ENCODE measurements around the gene ZBTB20. TPM values are rescaled to one million over a fixed set of nuclear protein-coding genes. Genes with fewer than 3 reads are reported as not detected.

Gene ZBTB20
- total RNA-seq, 1 donor from 2014 or later = 62.4 TPM

DNA sequence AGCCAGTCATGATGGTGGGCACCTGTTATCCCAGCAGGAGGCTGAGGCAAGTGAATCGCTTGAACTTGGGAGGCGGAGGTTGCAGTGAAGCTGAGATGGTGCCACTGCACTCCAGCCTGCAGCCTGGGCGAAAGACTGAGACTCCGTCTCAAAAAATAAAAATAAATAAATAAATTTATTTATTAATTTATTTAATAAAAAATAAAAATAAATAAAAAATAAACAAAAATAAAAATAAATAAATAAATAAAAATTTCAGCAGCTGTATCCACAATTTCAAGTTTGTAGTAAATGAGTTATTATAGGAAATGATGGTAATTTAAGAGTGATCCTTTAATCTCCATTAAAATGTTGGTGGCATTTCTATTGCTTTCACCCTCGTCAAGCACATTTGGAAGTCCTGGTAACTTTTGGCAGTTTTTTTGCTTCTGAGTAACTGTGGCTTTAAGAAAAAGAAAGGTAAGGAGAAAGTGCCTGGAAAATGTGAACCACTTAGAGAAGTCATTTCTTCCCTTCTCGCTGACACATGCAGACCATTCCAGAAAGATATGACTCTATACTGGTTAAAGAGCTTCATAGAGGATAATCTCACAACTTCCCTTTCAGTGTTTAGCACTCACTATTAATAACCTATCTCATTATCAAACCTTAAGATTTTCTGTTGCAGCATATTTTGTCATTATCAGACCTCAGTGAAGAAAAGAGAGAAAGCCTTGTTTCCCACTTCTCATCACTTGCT, 556.6 kb downstream of the ZBTB20 start:
- no peak for DNase-seq (ENCODE audit: low read depth)

DNA sequence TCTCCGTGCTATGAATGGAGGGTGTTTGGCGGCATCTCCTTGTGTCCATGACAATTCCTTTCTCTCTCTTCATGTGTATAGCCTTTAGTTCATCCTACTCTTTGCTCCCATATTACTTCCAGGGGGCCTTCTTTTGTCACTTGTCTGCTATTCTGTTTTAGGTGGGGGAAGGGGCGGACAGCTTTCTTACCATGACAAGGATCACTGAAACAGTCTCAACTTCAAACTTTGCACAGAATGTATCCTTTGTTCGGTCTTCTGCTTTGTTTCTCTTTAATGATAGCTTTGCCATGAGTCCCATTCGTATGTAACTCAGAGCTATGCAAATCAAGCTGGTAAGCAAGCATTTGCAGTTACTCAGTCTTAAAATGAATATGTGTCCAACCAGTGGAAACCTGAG, 559.1 kb downstream of the ZBTB20 start:
- no peak for DNase-seq (ENCODE audit: low read depth)

DNA sequence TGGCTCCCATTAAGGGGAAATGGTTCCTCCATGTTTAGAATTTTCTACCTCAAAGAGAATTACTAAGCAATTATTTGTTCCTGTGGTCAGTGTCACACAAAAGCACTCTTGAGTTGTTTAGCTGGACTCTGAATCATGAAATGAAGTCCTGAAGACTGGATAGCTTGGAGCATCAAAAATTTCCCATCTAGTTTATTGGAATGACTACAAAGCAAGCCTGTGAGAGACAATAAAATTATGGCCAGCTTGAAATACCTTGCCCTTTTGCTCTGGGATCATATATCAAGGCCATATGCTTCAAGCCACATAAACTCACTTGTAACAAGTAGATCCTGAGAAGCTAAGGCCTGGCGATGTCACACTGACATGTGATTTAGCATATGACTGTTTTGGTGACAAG, 561.0 kb downstream of the ZBTB20 start:
- no peak for DNase-seq (ENCODE audit: low read depth)

DNA sequence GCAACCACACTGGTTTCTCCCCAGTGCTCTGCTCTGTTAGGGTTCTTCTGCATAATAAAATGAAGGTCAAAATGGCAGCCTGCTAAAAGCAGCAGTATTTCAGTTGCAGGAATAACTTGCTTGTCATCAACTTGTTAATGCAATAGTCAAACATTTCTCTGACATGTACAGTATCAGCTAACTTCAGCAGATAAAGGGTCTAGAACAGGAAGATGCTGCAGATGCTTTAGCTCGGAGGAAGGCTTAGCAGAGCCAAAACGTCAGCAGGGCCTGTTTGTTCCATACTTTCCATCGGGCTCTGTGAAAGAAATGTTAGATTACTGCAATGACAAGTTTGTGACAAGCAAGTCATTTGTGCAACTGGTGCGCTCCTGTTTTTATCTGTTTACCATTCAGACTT, 561.4 kb downstream of the ZBTB20 start:
- no peak for DNase-seq (ENCODE audit: low read depth)

DNA sequence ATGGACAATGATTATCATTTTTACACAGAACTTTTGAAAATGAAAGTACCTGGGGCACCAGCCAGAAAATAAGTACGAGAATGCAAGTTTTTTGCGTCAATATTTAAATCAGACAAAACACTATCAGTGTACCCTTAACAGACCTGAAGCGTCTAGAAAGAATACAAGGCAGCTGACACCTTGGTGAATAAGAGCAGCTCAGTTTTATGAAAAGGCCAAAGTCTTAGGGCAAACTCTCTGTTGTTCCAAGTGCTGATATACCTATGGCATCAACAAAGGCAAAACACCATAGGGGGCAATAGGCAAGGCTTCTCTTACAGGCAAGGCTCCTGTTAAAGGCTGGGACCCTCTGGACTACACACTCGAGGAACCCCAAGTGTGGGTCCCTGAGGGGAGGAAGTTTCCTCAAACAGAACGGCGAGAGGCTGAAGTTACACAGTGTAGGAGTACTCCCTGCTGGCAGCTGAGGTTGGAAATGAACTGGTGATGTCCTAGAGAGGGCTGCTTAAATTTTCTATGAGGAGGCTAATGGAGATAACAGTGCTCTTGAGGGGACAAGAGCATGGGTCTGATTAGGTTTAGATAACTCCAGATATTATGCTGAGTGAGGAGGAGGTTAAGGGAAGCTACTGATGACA, 562.2 kb downstream of the ZBTB20 start:
- DNase-seq (ENCODE audit: low read depth) = no peak

DNA sequence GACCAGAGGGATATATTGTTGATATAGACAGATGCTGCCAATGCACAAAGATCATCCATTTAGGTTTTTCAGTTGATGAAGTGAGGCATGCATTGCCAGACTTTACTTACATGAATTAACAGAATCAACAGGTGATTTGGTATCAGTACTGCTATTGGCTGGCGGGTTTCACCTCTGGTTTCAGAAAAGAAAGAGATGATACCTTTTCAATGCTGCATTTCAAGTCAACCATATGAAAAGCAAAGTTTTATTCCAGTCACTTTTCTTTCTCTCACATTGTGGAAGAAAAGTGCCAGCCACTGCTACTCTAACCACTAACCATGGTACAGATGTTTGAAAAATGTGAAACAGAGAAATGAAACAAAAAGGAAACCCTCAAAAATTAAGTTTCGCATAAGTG, 564.2 kb downstream of the ZBTB20 start:
- DNase-seq (ENCODE audit: low read depth) = no peak

DNA sequence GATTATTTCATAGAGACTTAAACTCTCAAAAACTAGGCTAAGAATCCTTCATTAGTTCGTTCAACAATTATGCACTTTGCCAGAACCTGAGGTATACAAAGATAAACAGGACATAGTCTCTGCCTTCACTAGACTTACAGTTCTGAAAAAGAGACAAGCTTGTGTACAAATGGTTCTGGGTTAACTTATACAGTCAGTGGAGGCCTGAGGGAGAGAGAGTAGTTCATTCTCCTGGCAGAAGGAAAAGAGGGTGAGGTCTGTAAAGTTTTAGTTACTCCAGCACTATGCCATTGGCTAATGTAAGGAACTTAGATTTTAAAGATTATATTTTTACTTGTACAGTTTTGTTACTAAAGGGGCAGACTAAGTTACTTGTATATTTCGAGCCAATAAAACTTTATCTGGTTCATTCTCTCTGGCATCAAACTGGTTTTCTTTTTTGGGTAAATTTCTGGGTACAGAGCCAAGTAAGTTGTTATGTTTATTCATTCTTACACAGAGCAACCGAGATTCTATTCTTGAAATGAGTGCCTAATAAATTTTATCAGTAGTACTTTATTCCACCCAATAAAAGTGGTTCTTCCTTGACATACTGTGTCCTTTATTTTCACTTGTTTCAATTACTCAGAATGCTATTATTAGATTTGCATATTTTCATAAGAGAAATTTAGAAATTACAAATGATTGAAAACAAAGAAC, 574.6 kb downstream of the ZBTB20 start:
- DNase-seq (ENCODE audit: low read depth) = no peak

DNA sequence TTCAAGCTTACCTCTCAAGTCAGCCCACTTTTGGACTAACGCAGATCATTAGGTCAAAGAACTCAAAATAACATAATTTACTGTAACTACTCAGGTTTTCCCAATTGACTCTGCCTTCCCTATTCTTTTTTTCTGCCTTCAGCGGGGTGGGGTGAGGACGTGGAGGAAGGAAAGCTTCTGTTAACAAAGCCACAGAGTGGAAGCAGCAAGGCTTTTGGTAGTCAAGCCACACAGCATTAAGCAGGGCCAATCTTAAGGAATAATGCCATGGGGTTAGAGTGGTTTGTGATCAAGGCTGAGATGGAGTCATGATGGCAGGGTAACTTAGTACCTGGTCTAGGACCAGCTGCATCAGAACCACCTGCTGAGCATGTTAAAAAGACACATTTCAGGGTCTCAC, 575.7 kb downstream of the ZBTB20 start:
- DNase-seq (ENCODE audit: low read depth) = no peak

DNA sequence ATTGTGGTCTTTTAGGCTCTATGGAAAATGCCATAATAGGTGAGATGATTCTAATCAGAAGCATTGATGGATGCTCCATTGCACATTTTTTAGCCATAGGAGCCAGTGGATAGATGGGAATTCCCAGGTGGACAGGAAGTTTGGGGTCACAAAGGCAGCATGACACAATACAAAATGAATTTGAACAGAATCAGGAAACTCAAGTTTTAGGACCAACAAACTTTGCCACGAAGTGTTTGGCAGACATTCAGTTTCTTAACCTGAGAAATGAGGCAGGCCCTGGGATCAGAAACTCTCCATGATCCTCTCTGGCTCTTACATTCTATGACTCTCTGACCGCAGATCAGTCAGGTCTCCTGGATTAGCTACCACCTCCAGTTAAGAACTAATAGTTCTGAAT, 577.9 kb downstream of the ZBTB20 start:
- no peak for DNase-seq (ENCODE audit: low read depth)

DNA sequence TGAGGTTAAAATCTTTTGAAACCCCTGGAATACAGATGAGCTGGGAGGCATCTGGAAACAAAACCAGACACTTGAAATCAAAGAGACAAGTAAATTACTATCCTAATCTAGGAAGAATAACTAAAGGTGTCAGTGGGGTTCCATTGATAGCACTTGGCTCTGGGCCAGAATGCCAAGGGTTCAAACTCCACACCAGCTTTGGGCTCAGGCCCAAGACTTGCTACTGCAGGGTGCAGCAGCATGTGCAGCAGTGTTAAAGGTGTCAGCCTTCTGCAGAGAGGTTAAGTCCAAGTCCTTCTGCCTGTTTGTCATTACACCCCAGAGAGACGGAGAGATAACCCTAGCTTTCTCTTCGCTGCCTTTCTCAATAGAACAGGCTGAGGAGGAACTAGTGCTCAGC, 579.3 kb downstream of the ZBTB20 start:
- DNase-seq (ENCODE audit: low read depth) = no peak

DNA sequence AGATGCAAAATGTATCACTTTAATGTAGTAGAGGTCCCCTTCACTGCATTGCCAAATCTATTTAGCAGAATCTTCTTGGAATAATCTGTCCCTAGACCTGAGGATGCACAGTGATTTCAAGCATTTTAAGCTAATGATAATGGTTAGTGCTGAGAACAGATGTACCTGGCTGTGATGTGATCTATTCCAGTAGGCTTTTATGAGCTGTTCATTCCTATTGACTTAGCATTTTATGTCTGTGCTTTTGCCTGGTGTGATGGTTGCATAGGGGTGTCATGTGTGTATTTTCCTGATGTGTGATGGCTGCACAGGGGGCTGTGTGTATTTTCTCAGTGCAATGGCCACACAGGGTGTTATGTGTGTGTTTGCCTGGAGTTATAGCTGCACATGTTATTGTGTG, 580.3 kb downstream of the ZBTB20 start:
- DNase-seq (ENCODE audit: low read depth) = no peak

DNA sequence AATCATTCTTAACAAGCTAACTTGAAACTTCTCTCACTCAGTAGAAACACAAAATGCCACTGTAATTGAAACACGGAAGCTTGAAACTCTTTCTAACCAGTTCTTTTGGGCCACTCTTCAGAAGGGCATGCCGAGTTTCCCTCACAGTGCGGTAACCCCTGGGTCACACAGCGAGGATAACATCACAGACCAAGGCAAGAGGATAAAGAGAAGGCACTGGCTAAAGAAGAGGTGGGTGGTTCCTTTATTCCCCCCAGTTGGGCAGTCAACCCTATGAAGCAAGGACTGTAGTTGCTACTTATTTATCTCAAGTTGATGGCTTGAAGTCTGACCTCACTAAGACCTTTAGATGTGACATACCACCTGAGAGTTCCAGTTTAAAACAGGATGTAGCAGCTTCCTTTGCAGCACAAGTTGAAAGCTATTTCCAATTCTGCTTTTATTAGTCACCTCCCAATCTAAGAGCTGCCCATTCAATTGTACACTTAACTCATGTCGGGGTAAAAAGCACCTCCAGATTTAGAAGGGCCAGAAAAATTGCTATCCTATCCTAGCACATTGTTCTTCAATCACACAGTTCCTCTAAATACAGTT, 580.8 kb downstream of the ZBTB20 start:
- no peak for DNase-seq (ENCODE audit: low read depth)

DNA sequence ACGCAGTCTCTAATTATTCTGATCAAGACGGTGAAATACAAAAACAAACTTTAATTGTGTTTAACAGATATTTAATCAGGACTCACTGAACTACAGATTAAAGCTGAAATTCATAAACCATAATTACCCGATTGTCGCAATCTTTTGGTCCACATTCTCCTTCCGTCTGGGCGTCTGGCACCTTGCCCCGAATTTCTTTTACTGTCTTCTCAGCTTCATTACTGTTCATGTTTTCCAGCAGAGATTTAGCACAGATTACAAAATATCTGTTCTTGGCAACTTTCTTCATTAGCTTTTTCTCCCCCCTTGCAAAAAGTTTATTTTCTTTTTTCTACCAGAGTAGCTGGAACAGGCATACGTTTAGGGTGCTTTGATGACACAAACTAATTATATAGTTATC, 581.9 kb downstream of the ZBTB20 start:
- no peak for DNase-seq (ENCODE audit: low read depth)

DNA sequence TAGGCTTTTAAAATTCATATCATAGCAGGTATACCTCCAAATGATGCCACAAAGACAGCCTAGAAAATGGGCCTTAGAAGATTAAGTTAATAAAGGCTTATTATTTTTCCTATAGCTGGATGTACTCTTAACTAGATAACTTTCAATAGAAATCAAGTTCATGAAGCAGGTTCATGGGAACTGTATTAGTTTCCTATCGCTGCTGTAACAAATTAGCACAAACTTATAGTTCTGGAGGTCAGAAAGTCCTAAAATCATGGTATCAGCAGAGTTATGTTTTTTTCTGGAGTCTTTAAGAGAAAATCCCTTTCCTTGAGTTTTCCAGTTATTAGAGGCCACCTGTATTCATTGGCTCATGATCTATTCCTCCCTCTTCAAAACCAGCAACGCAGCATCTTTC, 583.4 kb downstream of the ZBTB20 start:
- DNase-seq (ENCODE audit: low read depth) = no peak

DNA sequence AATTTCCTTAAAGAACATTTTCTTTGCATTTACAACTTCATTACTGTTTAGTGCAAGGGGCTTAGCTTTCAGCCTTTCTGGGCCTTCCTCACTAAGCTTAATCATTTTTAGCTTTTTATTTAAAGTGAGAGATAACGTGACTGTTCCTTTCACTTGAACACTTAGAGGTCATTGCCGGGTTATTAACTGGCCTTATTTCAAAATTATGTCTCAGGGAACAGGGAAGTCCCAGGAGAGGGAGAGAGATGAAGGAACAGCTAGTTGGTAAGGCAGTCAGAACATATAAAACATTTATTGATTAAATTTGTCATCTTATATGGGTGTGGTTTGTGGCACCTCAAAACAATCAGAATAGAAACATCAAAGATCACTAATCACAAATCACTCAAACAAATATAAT, 584.5 kb downstream of the ZBTB20 start:
- DNase-seq (ENCODE audit: low read depth) = no peak

DNA sequence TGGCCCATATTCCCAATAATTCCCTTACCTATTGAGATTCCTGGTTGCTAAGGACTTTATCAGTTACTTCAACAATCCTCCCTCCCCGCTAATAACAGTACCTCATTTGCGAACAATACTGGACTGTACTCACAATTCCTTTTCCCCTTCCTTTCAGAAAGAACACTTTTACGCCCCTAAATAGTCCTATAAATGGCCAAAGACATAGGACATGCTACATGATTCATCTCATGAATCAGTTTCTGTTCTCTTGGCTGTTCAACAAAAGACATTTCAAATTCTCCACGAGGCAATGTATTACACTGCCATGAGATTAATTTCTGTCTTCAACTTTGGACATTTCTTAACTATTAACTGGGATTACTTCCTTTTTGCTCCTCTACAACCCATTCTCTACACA, 588.8 kb downstream of the ZBTB20 start:
- no peak for DNase-seq (ENCODE audit: low read depth)

DNA sequence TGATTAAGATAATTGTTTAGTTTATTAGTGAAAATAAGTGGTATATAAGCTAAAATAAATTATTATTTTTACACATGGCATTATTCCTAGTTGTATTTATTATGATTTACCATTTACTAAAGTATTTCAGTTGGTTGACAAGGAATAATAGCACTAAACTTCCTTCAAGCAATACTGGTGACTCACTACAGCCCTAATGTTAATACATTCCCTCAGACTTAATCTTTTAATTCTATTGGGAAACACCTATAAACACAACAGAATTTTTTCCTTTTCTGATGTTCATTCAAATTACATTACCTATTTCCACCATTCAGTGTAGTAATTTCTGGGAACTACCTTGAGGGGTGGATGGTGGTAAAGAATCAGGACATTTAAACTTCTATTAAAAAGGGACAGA, 589.3 kb downstream of the ZBTB20 start:
- DNase-seq (ENCODE audit: low read depth) = no peak

DNA sequence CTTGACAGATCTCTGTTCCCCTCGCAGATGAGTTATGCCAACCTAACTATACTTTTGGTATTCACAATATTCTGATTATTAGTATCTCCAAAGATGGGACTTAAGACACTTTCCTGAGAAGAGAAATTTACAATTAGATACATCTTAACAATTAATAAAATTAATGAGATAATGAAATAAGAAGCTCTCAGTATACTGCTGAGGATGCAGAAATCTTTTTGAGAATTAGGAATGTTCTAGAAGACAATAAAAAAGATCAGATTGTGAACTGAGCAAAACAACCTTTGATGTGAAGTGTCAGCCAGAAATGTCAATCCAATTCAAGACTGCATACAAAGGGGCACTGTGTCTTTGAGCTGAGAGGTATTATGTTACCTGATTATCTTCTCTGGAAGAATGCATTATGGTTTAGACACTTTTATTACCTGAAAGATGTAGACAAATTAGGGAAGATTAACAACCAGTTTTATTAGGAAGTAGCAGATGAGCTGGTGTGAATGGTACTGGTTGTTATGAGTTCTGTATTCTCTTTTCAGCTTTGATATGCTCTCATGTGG, 590.4 kb downstream of the ZBTB20 start:
- DNase-seq (ENCODE audit: low read depth) = no peak

DNA sequence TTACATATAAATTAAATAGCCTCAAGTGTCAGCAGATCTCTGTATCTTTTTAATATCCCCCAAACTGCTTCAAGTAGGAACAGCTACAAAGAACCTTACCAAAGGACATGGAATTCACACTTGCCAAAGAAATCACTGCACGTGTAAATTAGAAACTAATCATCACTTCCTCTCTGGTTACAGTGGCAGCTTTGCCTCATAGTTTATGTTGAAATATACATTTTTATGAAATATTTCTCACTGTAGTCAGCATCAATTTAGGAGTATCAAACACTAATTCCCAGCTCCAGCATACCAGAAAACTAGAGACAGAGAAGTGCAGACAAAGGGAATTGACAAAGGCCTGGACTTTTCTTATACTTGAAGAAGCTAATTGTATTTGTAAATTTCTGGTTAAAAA, 592.4 kb downstream of the ZBTB20 start:
- no peak for DNase-seq (ENCODE audit: low read depth)

DNA sequence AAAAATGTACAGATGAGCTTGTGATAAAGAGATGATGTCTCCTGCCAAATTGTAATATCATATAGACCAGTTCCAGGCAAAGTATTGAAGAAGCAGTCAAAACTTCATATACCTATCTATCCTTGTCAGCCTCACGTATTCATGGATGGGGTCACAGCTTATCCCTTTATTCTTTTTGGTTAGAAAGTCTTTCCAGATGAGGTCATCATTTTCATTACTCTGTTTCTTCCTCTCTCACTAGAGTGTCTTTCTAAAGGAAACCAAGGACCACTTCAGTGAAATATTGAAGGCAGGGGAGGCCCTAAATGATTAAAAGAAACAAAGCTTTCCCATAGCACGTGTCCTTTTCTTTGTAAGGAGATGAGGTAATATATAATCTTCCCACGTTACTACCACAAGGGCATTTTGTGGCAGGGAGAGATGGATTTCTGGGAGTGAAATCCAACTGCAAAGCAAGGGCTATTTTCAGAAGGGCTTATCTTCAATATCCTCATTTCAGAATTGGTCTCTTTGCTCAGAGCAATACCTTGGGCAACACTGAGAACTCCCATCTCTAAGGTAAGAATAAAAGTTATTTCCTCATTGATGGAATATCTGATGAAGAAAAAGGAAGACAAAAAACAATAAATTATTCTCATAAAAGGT, 593.0 kb downstream of the ZBTB20 start:
- DNase-seq (ENCODE audit: low read depth) = peak; percentile 26

DNA sequence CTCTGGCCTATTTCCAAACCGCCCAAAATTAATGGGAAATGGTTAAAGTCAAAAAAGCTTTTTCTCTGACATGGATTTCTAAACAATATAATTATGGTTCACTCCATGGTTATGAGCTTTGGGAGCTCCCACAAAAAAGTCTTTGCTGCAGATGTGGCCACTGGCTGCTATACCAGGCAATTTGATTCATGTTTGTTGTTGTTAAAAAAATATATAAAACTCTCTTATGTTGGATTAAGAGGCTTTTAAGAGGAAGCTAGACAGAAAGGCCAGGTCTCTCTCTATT, 594.6 kb downstream of the ZBTB20 start:
- peak; percentile 22 for DNase-seq (ENCODE audit: low read depth)
